GM18907 (cell line): Measurements from ENCODE around the gene RPUSD1.
"Not testable (repeated sequence)": the region's sequence is repeated elsewhere in the genome, so short reads cannot be mapped to it uniquely, and the experiment has no call there.

ENCODE experiments used
- ATAC-seq: cut with Tn5 transposase; IDR thresholded peaks from one replicate; pipeline ENCODE4 v1.9.1; 2021; ENCODE audit warnings: mild to moderate bottlenecking, moderate library complexity; ENCODE audit not compliant: unreplicated experiment

RPUSD1 gene

GRCh38 chr16:785563-786535 is 2.3 kb downstream of the RPUSD1 start:
- ATAC-seq: no peak

GRCh38 chr16:784431-784830 is 3.8 kb downstream of the RPUSD1 start:
- ATAC-seq: no peak

- ATAC-seq: no peak
Observed at GRCh38 chr16:783404-784161, 4.6 kb downstream of the RPUSD1 start.

DNA sequence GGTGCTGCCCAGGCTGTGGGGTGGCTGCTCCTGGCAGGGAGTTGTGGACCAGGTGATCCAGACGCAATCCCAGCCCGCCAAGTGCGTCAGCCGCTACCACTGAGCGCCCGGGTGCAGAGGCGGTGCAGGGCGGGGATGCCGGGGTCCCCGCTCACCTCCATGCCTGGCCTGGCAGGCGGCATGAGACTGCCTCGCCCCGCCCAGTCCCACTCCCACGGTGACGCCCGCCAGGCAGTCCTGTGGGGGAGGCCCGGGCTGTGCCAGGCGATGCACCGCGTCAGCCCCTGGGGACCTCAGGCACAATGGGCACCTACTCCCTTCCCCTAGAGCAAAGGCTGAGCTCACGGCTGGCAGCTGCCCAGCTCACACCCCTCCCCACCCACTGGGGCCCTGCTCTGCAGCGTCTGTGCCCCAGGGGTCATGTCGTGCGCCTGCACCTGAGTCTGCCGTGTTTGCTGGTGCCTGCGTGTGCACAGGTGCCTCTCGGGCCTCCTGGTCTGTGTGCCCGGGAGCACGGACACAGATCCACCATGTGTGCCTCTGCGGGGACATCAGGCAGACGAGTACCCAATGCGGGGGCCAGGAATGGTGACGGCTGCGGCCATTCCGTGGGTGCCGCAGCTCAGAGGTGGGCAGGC is 5.3 kb downstream of the RPUSD1 start:
- ATAC-seq: no peak

GRCh38 chr16:782258-782657 is 5.9 kb downstream of the RPUSD1 start:
- no peak for ATAC-seq

DNA sequence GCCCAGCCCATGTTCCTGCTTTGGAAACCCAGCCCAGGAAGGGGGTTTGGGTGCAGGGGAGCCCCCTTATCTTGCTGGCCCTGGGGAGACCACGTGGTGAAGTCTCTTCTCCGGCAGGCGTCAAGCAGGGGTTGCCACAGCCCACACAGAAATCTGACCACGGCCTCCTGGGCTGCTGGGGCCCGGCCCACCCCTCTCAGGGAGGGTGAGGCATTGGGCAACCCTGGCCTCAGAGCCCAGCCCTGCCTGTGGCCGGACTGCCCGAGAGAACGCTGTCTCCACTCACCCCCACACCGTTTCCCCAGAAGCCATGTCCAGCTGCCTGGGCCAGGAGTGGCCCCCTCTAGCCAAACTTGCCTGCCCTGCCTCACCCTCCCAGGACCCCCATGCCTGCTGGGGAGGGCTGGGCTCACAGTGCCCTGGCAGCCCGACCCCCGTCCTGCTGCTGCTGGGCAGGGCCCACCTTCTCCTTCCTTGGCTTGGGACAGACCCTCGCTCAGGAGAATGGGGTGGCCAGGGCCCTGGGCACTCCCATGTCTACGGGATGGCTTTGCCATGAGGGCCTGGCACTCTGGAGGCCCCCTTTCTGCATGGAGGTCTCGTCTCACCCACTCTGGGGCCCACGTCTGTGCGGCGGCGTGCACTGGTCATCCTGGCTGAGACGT is 6.7 kb downstream of the RPUSD1 start:
- ATAC-seq: no peak

DNA sequence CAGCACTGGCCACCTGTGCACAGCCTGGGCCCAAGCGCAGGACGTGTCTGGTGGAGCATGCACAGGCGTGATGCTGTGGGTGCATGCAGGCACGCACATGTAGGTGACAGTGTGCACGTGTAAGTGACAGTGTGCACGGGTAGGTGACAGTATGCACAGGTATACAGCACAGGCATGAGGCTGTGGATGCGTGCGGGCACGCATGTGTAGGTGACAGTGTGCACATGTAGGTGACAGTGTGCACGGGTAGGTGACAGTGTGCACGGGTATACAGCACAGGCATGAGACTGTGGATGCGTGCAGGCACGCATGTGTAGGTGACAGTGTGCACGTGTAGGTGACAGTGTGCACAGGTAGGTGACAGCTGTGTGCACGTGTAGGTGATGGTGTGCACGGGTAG is 7.9 kb downstream of the RPUSD1 start:
- no peak for ATAC-seq

GRCh38 chr16:779561-779960 is 8.6 kb downstream of the RPUSD1 start:
- no peak for ATAC-seq

GRCh38 chr16:778909-779527 is 9.2 kb downstream of the RPUSD1 start:
- no peak for ATAC-seq

GRCh38 chr16:778447-778846 is 9.7 kb downstream of the RPUSD1 start:
- no peak for ATAC-seq

GRCh38 chr16:777826-778225 is 10.4 kb downstream of the RPUSD1 start:
- no peak for ATAC-seq

GRCh38 chr16:776824-777223 is 11.4 kb downstream of the RPUSD1 start:
- ATAC-seq: no peak

DNA sequence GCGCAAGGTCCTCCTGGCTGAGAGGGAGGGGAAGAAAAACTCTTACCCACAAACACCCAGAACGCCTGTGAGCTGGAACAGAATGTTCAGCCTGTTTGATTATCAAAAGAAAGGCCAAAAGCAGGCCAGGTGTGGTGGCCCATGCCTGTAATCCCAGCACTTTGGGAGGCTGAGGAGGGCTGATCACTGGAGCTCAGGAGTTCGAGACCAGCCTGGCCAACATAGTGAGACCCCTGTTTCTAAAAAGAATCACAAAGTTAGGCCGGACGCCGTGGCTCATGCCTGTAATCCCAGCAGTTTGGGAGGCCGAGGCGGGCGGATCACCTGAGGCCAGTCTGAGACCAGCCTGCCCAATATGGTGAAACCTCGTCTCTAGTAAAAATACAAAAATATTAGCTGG is 11.9 kb downstream of the RPUSD1 start:
- not testable (repeated sequence) for ATAC-seq

DNA sequence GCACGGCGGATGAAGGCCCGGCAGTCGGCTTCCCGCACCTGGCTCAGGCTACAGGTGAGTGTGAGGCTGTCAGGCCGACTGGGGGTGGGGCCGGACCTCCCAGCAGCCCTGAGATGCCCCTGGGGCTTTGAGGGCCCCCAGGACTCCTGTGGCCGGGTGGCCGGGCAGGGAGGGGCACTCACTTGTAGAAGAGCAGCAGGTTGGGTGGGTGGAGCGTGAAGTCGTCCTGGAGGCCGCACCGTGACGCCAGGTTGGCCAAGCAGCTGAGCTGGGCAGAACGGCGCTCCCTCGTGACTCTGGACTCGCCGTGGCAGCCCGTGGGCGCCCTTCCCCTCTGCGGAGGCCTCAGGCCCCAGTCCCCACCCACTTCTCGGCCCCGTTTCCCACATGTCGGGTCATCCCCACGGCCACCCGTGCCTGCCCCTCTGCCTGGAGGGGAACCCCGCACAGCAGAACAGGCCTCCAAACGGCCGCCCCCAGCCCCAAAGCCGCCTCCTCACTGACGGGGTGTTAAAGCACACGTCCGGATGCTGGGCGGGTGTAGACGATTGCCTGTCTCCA is 12.9 kb downstream of the RPUSD1 start:
- no peak for ATAC-seq

- no peak for ATAC-seq
Observed at GRCh38 chr16:774086-775001, 13.8 kb downstream of the RPUSD1 start.

- ATAC-seq: no peak
Observed at GRCh38 chr16:772959-773358, 15.2 kb downstream of the RPUSD1 start.

- ATAC-seq: no peak
Observed at GRCh38 chr16:770411-770810, 17.8 kb downstream of the RPUSD1 start.

- ATAC-seq: no peak
Observed at GRCh38 chr16:769934-770333, 18.2 kb downstream of the RPUSD1 start.

DNA sequence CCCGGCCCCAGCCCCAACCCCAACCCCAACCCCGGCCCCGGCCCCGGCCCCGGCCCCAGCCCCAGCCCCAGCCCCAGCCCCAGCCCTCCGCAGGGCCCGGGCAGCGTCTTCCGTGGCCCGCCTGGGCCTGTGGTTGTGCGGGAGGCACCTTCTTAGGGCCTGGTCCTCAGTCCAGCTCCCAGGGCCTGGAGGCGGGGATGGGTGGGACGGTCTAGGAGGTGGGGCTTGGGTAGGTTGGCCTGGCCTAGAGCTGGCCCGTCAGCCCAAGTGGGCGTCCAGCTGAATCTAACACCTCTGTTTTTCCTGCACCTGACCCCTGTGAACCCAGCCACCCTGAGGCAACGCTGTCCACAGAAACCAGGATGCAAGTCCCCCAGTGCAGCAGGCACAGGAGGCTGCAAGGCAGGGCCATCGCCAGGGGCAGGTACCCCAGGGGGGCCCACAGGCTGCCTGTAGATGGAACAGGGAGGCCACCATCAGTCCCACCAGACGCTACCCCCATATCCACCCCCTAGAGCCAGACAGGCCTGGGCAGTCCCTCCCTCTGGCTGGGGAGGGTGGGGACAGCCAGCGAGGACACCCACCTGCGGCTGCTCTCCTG is 18.9 kb downstream of the RPUSD1 start:
- no peak for ATAC-seq
